ENCODE results near the gene DYRK1A.
A peak's percentile ranks its signal among the peaks of the same experiment; 100 is the strongest.
"Not testable (repeated sequence)": the region's sequence is repeated elsewhere in the genome, so short reads cannot be mapped to it uniquely, and the experiment has no call there.

DYRK1A gene

GRCh38 chr21:37496972-37497371 lies 130.4 kb downstream of the DYRK1A start:
- no peak for DNase-seq

- DNase-seq, result no peak
Measured at GRCh38 chr21:37498664-37499063, 132.1 kb downstream of the DYRK1A start.

- no peak for DNase-seq
Measured at GRCh38 chr21:37502947-37503346, 136.4 kb downstream of the DYRK1A start.

- DNase-seq, result no peak
Measured at GRCh38 chr21:37503848-37504467, 137.4 kb downstream of the DYRK1A start.

- DNase-seq, result no peak
Measured at GRCh38 chr21:37505963-37506362, 139.4 kb downstream of the DYRK1A start.

GRCh38 chr21:37507716-37508115 lies 141.1 kb downstream of the DYRK1A start:
- DNase-seq, result no peak

- DNase-seq, result no peak
Measured at GRCh38 chr21:37508341-37508740, 141.8 kb downstream of the DYRK1A start.

- no peak for DNase-seq
Measured at GRCh38 chr21:37509802-37510393, 143.3 kb downstream of the DYRK1A start.

- DNase-seq, result no peak
Measured at GRCh38 chr21:37511848-37512247, 145.3 kb downstream of the DYRK1A start.

- DNase-seq, result no peak
Measured at GRCh38 chr21:37513383-37513782, 146.8 kb downstream of the DYRK1A start.

- DNase-seq, result no peak
Measured at GRCh38 chr21:37514038-37514667, 147.6 kb downstream of the DYRK1A start.

GRCh38 chr21:37516998-37517397 lies 150.4 kb downstream of the DYRK1A start:
- DNase-seq, result no peak

GRCh38 chr21:37520801-37521200 lies 154.2 kb downstream of the DYRK1A start:
- DNase-seq, result no peak

- no peak for DNase-seq
Measured at GRCh38 chr21:37521658-37522057, 155.1 kb downstream of the DYRK1A start.

GRCh38 chr21:37522641-37523295 lies 156.2 kb downstream of the DYRK1A start:
- no peak for DNase-seq

- DNase-seq, result not testable (repeated sequence)
Measured at GRCh38 chr21:37524944-37525343, 158.4 kb downstream of the DYRK1A start.

- no peak for DNase-seq
Measured at GRCh38 chr21:37525810-37526209, 159.2 kb downstream of the DYRK1A start.

- no peak for DNase-seq
Measured at GRCh38 chr21:37527103-37527502, 160.5 kb downstream of the DYRK1A start.

- no peak for DNase-seq
Measured at GRCh38 chr21:37527716-37528115, 161.1 kb downstream of the DYRK1A start.

- no peak for DNase-seq
Measured at GRCh38 chr21:37528150-37528937, 161.8 kb downstream of the DYRK1A start.

GRCh38 chr21:37529649-37530048 lies 163.1 kb downstream of the DYRK1A start:
- DNase-seq, result no peak

- no peak for DNase-seq
Measured at GRCh38 chr21:37530901-37531351, 164.4 kb downstream of the DYRK1A start.

GRCh38 chr21:37531431-37531932 lies 164.9 kb downstream of the DYRK1A start:
- DNase-seq, result peak; percentile 66
